Measurements from ENCODE around the gene STN1.
A peak's percentile ranks its signal among the peaks of the same experiment; 100 is the strongest.
"Not testable (repeated sequence)": the region's sequence is repeated elsewhere in the genome, so short reads cannot be mapped to it uniquely, and the experiment has no call there.

Gene STN1

GRCh38 chr10:103856797-103857170 lies 61.2 kb downstream of the STN1 start:
- DNase-seq: no peak

GRCh38 chr10:103855852-103856796 lies 61.9 kb downstream of the STN1 start:
- DNase-seq: no peak

GRCh38 chr10:103855424-103855823 lies 62.6 kb downstream of the STN1 start, which contains the start of gene SH3PXD2A:
Gene SH3PXD2A, minus strand, starts transcription at chr10:103855576. Its CDS starts 310 bp downstream, at chr10:103855266.
- DNase-seq: no peak

- no peak for DNase-seq
These were observed 63.1 kb downstream of the STN1 start for GRCh38 chr10:103854686-103855391.

GRCh38 chr10:103854265-103854685 lies 63.7 kb downstream of the STN1 start:
- DNase-seq: no peak

- no peak for DNase-seq
These were observed 64.3 kb downstream of the STN1 start for GRCh38 chr10:103853428-103854264.

- no peak for DNase-seq
These were observed 65.1 kb downstream of the STN1 start for GRCh38 chr10:103852856-103853255.

- DNase-seq: no peak
These were observed 65.7 kb downstream of the STN1 start for GRCh38 chr10:103852189-103852711.

- no peak for DNase-seq
These were observed 66.7 kb downstream of the STN1 start for GRCh38 chr10:103851261-103851660.

GRCh38 chr10:103850572-103850895 lies 67.5 kb downstream of the STN1 start:
- DNase-seq: no peak

GRCh38 chr10:103849880-103850571 lies 68.0 kb downstream of the STN1 start:
- DNase-seq: no peak

- no peak for DNase-seq
These were observed 68.6 kb downstream of the STN1 start for GRCh38 chr10:103849212-103849877.

GRCh38 chr10:103847909-103848468 lies 70.0 kb downstream of the STN1 start:
- DNase-seq: no peak

- no peak for DNase-seq
These were observed 70.6 kb downstream of the STN1 start for GRCh38 chr10:103847346-103847745.

GRCh38 chr10:103845972-103846371 lies 72.0 kb downstream of the STN1 start:
- DNase-seq: peak; percentile 38

- DNase-seq: not testable (repeated sequence)
These were observed 72.6 kb downstream of the STN1 start for GRCh38 chr10:103845346-103845745.

GRCh38 chr10:103843854-103844570 lies 74.0 kb downstream of the STN1 start:
- no peak for DNase-seq

GRCh38 chr10:103843045-103843444 lies 74.9 kb downstream of the STN1 start:
- no peak for DNase-seq

- no peak for DNase-seq
These were observed 75.4 kb downstream of the STN1 start for GRCh38 chr10:103842605-103843004.

- DNase-seq: no peak
These were observed 76.5 kb downstream of the STN1 start for GRCh38 chr10:103841519-103841918.

- no peak for DNase-seq
These were observed 77.3 kb downstream of the STN1 start for GRCh38 chr10:103840740-103841070.
